ENCODE results near the gene CRYZL1.
"Not testable (repeated sequence)": the region's sequence is repeated elsewhere in the genome, so short reads cannot be mapped to it uniquely, and the experiment has no call there.

CRYZL1 gene

DNA sequence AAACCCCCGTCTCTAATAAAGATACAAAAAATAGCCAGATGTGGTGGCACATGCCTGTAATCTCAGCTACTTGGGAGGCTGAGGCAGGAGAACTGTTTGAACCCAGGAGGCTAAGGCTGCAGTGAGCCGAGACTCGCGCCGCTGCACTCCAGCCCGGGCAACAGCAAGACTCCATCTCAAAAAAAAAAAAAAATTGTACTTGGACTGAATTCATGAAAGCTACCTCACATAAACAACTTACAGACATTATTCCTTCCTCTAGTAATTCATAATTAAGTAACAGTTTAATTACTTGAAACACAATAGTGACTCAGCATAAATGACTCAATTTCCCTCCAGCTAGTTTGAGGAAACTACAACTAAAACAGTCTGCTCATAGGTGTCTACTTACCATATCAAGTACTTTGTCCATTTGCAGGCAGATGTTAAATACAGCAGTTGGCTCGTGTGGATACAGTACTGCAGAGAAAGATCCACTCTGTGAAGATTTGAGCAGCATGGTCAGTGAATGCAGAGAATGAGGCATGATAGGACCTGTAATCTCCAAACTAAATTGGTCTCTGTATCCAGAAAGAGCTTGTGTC, 62.5 kb downstream of the CRYZL1 start:
- no peak overlapping the region for H3K4me3 Mint-ChIP-seq
- no peak overlapping the region for H3K27ac Mint-ChIP-seq
- peaks cover 42% of the 10 kb centered on the region for H3K36me3 Mint-ChIP-seq (ENCODE audit: low read depth)
- peaks cover 7% of the 10 kb centered on the region for H3K4me1 Mint-ChIP-seq (ENCODE audit: low read depth)
- no peaks in the 10 kb centered on the region for H3K27me3 Mint-ChIP-seq
- intact Hi-C loops (cut with micrococcal nuclease): no loop called here
- no peaks in the 10 kb centered on the region for H3K9me3 Mint-ChIP-seq

DNA sequence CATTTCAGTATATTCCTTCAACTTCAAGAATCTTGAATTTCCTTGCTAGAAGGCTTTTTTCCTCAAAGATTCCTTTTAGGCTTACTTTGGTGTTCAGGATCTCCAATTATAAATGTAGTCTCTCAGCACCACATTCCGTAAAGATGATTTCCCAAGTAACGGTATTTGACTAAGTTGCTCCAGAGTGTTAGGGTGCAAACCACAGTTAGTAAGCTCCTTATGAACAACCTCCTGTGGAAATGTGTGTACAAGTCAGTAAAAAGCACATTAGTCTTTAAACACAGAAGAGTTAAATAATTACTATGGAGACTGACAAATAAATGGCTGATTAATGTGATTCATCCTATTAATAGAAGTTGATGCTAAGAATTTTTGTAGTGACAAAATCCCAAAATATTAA, 63.3 kb downstream of the CRYZL1 start:
- intact Hi-C loops (cut with micrococcal nuclease): no loop called here
- H3K4me3 Mint-ChIP-seq: no peak overlapping the region
- H3K36me3 Mint-ChIP-seq (ENCODE audit: low read depth): peaks cover 50% of the 10 kb centered on the region
- H3K9me3 Mint-ChIP-seq: no peaks in the 10 kb centered on the region
- no peaks in the 10 kb centered on the region for H3K27me3 Mint-ChIP-seq
- peaks cover 7% of the 10 kb centered on the region for H3K4me1 Mint-ChIP-seq (ENCODE audit: low read depth)
- H3K27ac Mint-ChIP-seq: no peak overlapping the region

DNA sequence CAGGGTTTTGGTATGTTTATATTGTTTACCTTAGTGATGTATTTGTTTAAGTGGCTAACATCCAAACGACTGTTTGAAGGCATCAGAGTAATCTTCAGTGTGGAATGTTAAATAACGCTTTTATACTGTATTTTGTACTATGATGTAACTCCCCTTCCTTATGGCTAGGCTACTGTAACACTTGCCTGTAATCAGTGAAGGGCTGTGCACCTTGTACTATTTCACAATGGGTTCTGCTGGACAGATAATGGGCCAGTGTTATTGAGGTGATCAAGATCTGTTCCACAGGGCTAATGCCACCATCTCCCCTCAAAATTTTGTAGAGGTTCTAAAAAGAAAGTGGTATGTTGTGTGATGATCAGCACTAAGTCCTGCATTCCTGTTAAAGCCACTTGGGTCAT, 64.8 kb downstream of the CRYZL1 start:
- H3K27me3 Mint-ChIP-seq; H3K4me3 Mint-ChIP-seq; H3K27ac Mint-ChIP-seq; intact Hi-C loops (cut with micrococcal nuclease); H3K4me1 Mint-ChIP-seq (ENCODE audit: low read depth); H3K9me3 Mint-ChIP-seq: not testable (repeated sequence)
- peaks cover 61% of the 10 kb centered on the region for H3K36me3 Mint-ChIP-seq (ENCODE audit: low read depth)

DNA sequence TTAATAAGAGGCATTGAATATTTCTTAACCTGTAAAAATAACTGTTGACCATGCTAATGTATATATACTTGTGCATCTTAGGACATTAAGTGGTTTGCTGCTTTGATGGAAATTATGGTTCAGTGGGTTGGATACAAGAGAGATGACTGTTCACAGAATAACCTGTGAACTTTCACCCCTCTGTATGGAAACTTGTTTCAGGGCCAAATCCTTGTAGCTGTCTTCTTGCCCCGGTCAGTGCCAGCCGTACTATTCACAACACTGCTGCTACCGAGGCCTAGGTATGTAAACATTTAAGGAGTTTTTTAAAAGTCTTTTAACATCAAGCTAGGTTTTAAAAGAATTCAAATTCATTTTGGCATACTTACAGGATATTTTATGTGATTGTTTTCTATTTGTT, 69.2 kb downstream of the CRYZL1 start:
- peaks cover 90% of the 10 kb centered on the region for H3K36me3 Mint-ChIP-seq (ENCODE audit: low read depth)
- no peak overlapping the region for H3K4me3 Mint-ChIP-seq
- no peaks in the 10 kb centered on the region for H3K9me3 Mint-ChIP-seq
- no peak overlapping the region for H3K27ac Mint-ChIP-seq
- intact Hi-C loops (cut with micrococcal nuclease): no loop called here
- no peaks in the 10 kb centered on the region for H3K27me3 Mint-ChIP-seq
- H3K4me1 Mint-ChIP-seq (ENCODE audit: low read depth): peaks cover 8% of the 10 kb centered on the region

DNA sequence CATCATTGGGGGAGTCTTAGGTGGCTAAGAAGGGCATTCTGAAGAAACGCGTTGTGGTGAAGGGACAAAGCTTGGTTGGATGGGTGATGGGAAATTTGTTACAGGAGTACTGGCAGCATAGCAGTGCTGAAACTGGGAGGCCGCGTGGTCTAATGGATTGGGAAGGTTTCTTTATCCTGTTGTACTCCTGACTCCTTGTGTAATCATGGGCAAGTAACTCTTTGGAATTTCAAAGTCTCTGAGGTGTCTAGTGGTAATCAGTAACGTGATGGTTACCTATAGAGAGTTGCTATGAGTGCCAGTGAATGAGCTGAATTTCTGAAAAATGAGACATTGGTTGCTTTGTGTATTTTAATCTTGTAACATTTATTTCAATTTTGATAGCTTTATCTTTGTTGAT, 71.5 kb downstream of the CRYZL1 start:
- Mint-ChIP-seq H3K4me1 (ENCODE audit: low read depth) (peaks cover 8% of the 10 kb centered on the region), H3K36me3 (ENCODE audit: low read depth) (peaks cover 77% of the 10 kb centered on the region), H3K9me3 (no peaks in the 10 kb centered on the region), H3K4me3 (no peak overlapping the region), H3K27ac (no peak overlapping the region), H3K27me3 (no peaks in the 10 kb centered on the region)
- intact Hi-C loops (cut with micrococcal nuclease): no loop called here

DNA sequence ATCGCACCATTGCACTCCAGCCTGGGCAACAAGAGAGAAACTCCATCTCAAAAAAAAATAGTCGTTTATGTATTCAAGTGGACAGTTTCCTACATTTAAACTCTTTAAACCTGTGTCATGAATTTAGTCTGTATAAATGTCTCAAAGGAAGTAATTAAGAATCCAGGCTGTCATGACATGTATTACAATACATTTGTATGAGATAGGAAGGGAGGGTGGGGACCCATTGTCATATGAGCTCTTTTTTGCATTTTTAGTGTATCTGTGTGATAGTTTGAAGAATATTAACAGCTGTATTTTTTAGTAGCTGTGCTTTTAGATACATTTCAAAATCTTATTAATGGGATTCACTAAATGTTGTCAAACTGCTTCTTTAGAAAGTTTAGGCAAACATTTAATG, 73.1 kb downstream of the CRYZL1 start:
- Mint-ChIP-seq H3K4me1 (ENCODE audit: low read depth) (peaks cover 8% of the 10 kb centered on the region), H3K27ac (no peak overlapping the region), H3K27me3 (no peaks in the 10 kb centered on the region), H3K9me3 (no peaks in the 10 kb centered on the region), H3K36me3 (ENCODE audit: low read depth) (peaks cover 74% of the 10 kb centered on the region), H3K4me3 (no peak overlapping the region)
- intact Hi-C loops (cut with micrococcal nuclease): no loop called here

DNA sequence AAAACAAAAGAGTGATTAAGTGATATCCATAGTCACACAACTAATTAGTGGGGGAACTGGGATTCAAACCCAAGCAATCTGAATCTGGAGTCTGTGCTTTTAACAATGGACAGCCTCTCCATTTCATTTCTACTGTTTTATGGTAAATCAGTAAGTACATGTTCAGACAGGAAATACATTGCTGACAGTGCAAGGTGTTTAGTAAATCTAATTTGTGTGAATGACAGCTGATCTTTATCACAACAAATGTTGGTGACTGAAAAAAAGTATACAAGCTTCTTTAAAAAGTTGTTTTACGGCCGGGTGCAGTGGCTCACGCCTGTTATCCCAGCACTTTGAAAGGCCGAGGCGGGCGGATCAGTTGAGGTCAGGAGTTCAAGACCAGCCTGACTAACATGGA, 73.6 kb downstream of the CRYZL1 start:
- Mint-ChIP-seq H3K27ac (no peak overlapping the region), H3K4me1 (ENCODE audit: low read depth) (peaks cover 8% of the 10 kb centered on the region), H3K27me3 (no peaks in the 10 kb centered on the region), H3K4me3 (no peak overlapping the region), H3K9me3 (no peaks in the 10 kb centered on the region), H3K36me3 (ENCODE audit: low read depth) (peaks cover 74% of the 10 kb centered on the region)
- intact Hi-C loops (cut with micrococcal nuclease): no loop called here

DNA sequence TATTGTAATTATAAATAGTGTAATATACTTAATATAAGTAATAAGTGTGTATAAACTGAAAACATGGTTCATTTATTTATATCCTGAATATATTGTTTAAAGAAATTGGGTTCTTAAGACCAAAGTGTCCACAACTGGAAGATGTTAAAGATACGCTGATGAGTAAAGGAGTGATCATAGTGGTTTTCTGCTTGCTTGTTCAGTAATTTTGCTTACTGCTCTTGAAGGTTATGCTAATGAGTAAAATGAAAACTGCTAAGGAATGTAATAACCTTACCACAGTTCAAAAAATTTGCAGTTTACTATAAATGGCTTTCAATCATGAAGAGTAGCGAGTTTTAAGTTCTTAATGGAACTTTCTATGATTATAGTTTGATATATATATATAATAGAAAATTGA, 75.0 kb downstream of the CRYZL1 start:
- intact Hi-C loops (cut with micrococcal nuclease): no loop called here
- H3K4me3 Mint-ChIP-seq: no peak overlapping the region
- H3K27me3 Mint-ChIP-seq: no peaks in the 10 kb centered on the region
- H3K36me3 Mint-ChIP-seq (ENCODE audit: low read depth): peaks cover 70% of the 10 kb centered on the region
- peaks cover 8% of the 10 kb centered on the region for H3K4me1 Mint-ChIP-seq (ENCODE audit: low read depth)
- no peaks in the 10 kb centered on the region for H3K9me3 Mint-ChIP-seq
- H3K27ac Mint-ChIP-seq: no peak overlapping the region

DNA sequence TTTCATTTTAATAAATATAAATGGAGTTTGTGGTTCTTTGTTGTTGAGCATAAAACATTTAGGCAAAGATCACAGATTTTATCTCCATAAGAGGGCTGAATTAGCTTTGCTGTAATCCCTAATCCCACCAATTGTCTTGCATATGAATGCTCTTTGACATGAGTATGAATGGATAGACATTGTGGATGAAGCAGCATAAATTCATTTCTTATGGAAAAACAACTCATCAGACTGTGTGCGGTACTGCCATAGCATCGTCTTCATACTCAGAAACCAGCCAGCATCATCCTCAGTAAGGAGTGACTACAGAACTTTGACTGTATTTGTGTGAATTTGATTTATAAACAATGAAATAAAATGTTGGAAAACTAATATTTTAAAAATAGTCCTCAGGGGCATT, 79.2 kb downstream of the CRYZL1 start:
- intact Hi-C loops (cut with micrococcal nuclease): no loop called here

DNA sequence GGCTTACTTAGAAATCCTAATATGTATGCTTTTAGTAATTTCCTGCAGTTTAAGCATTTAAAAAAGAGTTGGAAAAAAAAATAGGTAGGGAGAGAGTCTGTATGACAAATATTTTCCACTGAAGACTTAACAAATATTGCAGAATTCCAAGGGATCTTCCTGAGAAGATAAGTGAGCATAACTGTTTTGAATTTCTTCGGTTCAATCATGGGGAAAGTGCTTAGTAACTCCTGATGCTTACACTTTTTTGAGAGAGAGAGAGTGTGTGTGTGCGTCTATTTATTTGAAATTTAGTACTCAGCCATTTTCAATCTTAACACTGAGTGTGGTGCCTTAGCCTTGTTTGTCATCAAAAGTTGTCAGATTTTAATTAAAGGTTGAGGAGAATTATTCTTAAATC, 80.2 kb downstream of the CRYZL1 start:
- Mint-ChIP-seq H3K27me3 (no peaks in the 10 kb centered on the region), H3K9me3 (no peaks in the 10 kb centered on the region), H3K4me1 (ENCODE audit: low read depth) (peaks cover 16% of the 10 kb centered on the region), H3K36me3 (ENCODE audit: low read depth) (peaks cover 79% of the 10 kb centered on the region), H3K4me3 (no peak overlapping the region), H3K27ac (no peak overlapping the region)
- intact Hi-C loops (cut with micrococcal nuclease): no loop called here

More for the DNA sequence above, 79.2 kb downstream of the CRYZL1 start:
- Mint-ChIP-seq H3K4me3 (no peak overlapping the region), H3K4me1 (ENCODE audit: low read depth) (peaks cover 13% of the 10 kb centered on the region), H3K27me3 (no peaks in the 10 kb centered on the region), H3K27ac (no peak overlapping the region), H3K9me3 (no peaks in the 10 kb centered on the region), H3K36me3 (ENCODE audit: low read depth) (peaks cover 76% of the 10 kb centered on the region)

DNA sequence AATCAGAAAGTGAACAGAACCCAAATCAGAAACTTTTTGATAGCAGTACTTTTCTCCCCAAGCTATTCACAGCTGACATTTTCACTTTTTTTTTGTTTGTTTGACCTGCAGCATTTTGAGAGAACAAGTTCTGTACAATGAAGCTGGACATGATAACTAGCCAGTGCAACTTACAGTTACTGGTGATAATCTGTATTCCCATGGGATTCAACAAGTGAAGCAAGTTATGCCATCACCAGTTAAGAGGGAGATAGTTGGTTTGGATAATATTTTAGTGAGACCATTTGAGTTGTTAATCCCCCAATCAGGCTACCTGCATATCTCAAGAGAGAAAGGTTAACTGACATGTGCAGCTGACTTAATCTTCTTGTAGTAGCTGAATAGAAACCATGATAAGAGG, 80.6 kb downstream of the CRYZL1 start:
- Mint-ChIP-seq H3K27ac (no peak overlapping the region), H3K4me3 (no peak overlapping the region)
- intact Hi-C loops (cut with micrococcal nuclease): no loop called here

DNA sequence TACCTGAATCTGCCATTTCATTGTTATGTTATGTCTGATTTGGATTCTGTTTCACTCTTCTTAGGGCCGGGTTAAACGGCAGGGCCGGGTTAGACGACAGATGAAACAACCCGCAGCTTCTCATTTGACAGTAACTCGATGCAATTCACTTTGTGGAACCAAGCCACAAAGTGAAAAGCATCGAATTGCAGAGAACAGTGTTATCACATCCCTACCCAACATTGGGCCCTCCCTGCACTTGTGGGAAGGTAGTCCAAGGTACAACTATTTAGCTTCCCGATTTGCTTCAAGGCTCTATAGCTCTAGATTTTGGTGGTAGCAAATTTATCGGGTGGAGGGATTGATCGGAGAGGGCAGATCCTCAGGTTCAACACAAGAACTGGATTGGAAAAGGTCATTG, 81.7 kb downstream of the CRYZL1 start:
- H3K4me1 Mint-ChIP-seq (ENCODE audit: low read depth): peaks cover 27% of the 10 kb centered on the region
- no peaks in the 10 kb centered on the region for H3K9me3 Mint-ChIP-seq
- H3K36me3 Mint-ChIP-seq (ENCODE audit: low read depth): peaks cover 95% of the 10 kb centered on the region
- no peak overlapping the region for H3K4me3 Mint-ChIP-seq
- intact Hi-C loops (cut with micrococcal nuclease): no loop called here
- no peak overlapping the region for H3K27ac Mint-ChIP-seq
- no peaks in the 10 kb centered on the region for H3K27me3 Mint-ChIP-seq

More for the DNA sequence above, 80.6 kb downstream of the CRYZL1 start:
- Mint-ChIP-seq H3K4me1 (ENCODE audit: low read depth) (peaks cover 21% of the 10 kb centered on the region), H3K36me3 (ENCODE audit: low read depth) (peaks cover 83% of the 10 kb centered on the region), H3K9me3 (no peaks in the 10 kb centered on the region), H3K27me3 (no peaks in the 10 kb centered on the region)

DNA sequence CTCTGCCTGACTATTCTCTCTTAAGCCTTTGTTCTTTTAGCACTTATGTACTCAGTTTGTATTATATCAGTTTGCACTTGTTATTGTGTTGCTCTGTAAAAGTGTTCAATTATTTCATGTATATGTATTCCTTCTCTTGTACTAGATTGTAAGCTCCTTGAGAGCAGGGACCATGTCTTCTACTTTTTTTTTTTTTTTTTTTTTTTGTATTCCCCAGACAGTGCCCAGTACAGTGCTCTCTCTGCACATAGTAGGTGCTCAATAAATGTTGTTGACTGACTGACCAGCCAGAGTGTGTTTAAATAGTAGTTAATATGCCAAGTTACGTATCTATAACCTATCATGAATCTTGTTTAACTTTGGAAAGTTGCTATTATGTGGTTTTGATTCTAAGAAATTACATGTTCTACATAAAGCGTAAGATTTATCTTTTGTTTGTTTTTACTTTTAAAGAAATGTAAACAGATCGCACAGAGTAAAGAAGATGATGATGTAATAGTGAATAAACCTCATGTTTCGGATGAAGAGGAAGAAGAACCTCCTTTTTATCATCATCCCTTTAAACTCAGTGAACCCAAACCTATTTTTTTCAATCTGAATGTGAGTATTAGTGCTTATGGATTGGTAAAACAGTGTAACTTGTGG, 82.6 kb downstream of the CRYZL1 start:
- H3K4me1 Mint-ChIP-seq (ENCODE audit: low read depth): peaks cover 34% of the 10 kb centered on the region

DNA sequence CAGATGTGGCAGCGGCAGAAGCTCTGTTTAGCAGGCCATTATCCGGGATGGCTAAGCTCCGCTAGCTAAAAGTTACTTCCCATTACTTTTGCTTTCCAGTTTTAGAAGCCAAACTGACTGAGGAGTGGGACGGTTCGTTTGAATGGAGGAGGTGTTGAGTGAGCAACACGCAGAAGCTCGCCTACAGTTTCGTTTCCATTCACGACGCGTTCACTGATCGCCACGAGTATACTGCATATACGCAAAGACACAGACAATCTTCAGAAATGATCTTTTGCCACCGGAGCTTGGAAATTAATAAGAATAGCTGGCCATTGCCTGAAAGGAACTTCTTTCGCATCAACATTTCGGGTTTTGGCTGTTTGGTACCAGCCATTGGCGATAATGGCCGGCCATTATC, 84.1 kb downstream of the CRYZL1 start:
- Mint-ChIP-seq H3K27ac (no peak overlapping the region), H3K36me3 (ENCODE audit: low read depth) (peaks cover 95% of the 10 kb centered on the region), H3K9me3 (no peaks in the 10 kb centered on the region), H3K27me3 (no peaks in the 10 kb centered on the region), H3K4me1 (ENCODE audit: low read depth) (peaks cover 34% of the 10 kb centered on the region), H3K4me3 (no peak overlapping the region)
- intact Hi-C loops (cut with micrococcal nuclease): no loop called here

More for the DNA sequence above, 82.6 kb downstream of the CRYZL1 start:
- H3K4me3 Mint-ChIP-seq: no peak overlapping the region
- no peaks in the 10 kb centered on the region for H3K9me3 Mint-ChIP-seq
- peaks cover 95% of the 10 kb centered on the region for H3K36me3 Mint-ChIP-seq (ENCODE audit: low read depth)
- no peak overlapping the region for H3K27ac Mint-ChIP-seq
- intact Hi-C loops (cut with micrococcal nuclease): no loop called here
- H3K27me3 Mint-ChIP-seq: no peaks in the 10 kb centered on the region

DNA sequence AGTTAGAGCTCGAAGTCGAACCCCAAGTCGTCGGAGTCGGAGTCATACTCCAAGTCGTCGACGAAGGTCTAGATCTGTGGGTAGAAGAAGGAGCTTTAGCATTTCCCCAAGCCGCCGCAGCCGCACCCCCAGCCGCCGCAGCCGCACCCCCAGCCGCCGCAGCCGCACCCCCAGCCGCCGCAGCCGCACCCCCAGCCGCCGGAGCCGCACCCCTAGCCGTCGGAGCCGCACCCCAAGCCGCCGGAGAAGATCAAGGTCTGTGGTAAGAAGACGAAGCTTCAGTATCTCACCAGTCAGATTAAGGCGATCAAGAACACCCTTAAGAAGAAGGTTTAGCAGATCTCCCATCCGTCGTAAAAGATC, 86.6 kb downstream of the CRYZL1 start:
- no peak overlapping the region for H3K4me3 Mint-ChIP-seq

More for the DNA sequence above, 86.6 kb downstream of the CRYZL1 start:
- Mint-ChIP-seq H3K27me3 (no peaks in the 10 kb centered on the region), H3K27ac (no peak overlapping the region), H3K36me3 (ENCODE audit: low read depth) (peaks cover 98% of the 10 kb centered on the region), H3K9me3 (no peaks in the 10 kb centered on the region), H3K4me1 (ENCODE audit: low read depth) (peaks cover 27% of the 10 kb centered on the region)
- intact Hi-C loops (cut with micrococcal nuclease): no loop called here

Data from dendritic cell treated with granulocyte-macrophage colony-stimulating factor and Interleukin-4, amounts not matched to agents 40 ng/mL and 50 ng/mL, for 4 days (primary cell).